Mesothelial cell of epicardium (in vitro differentiated cells): ENCODE measurements around the gene ZFYVE28. TPM values are rescaled to one million over a fixed set of nuclear protein-coding genes. Genes with fewer than 3 reads are reported as not detected.

Experiments
- DNase-seq, 2 experiments: peaks; one replicate each; pipeline ENCODE4 v3.0.0; 2021; ENCODE audit warnings: low spot score in 2 of 2; ENCODE audit not compliant: unreplicated experiment in 2 of 2
- H3K27ac Mint-ChIP-seq: 2 replicates; pipeline ENCODE4 v1.8.0; 2021; ENCODE audit warnings: mixed read lengths
- H3K27me3 Mint-ChIP-seq: 2 replicates; pipeline ENCODE4 v1.8.0; 2021; ENCODE audit warnings: low read depth, mixed read lengths
- H3K36me3 Mint-ChIP-seq: 2 replicates; pipeline ENCODE4 v1.8.0; 2021; ENCODE audit warnings: mixed read lengths
- H3K4me1 Mint-ChIP-seq: 2 replicates; pipeline ENCODE4 v1.8.0; 2021; ENCODE audit warnings: mixed read lengths
- H3K4me3 Mint-ChIP-seq: 2 replicates; pipeline ENCODE4 v1.8.0; 2021; ENCODE audit warnings: mild to moderate bottlenecking, moderate library complexity, mixed read lengths
- H3K9me3 Mint-ChIP-seq: 2 replicates; pipeline ENCODE4 v1.8.0; 2021; ENCODE audit warnings: mixed read lengths
- CTCF ChIP-seq: fragments of 200-600 bp; sonication (generic); IDR thresholded peaks from one replicate; pipeline ENCODE4 v1.5.0; 2021; ENCODE audit warnings: antibody characterized with exemption; ENCODE audit not compliant: unreplicated experiment
- total RNA-seq: library from RNA; stranded (reverse); gene quantifications from 3 replicates; pipeline ENCODE4 v1.2.1, GENCODE V29; 2021

ZFYVE28 gene
- total RNA-seq, 1 donor from 2014 or later, result 0.51 TPM

GRCh38 chr4:2378898-2379297 lies 39.5 kb downstream of the ZFYVE28 start:
- DNase-seq, result no peak
- no peaks in the 10 kb centered on the region for H3K4me1 Mint-ChIP-seq
- no peaks in the 10 kb centered on the region for H3K36me3 Mint-ChIP-seq
- no peak for TF ChIP-seq CTCF
- peaks cover 7% of the 10 kb centered on the region for H3K9me3 Mint-ChIP-seq
- H3K4me3 Mint-ChIP-seq, result no peak overlapping the region
- H3K27me3 Mint-ChIP-seq, result peaks cover 47% of the 10 kb centered on the region
- no peak overlapping the region for H3K27ac Mint-ChIP-seq

- peaks cover 51% of the 10 kb centered on the region for H3K27me3 Mint-ChIP-seq
Observed at GRCh38 chr4:2378401-2378800, 40.0 kb downstream of the ZFYVE28 start.

GRCh38 chr4:2377241-2377640 lies 41.2 kb downstream of the ZFYVE28 start:
- TF ChIP-seq CTCF, result no peak
- peaks cover 46% of the 10 kb centered on the region for H3K27me3 Mint-ChIP-seq

More at GRCh38 chr4:2378401-2378800, 40.0 kb downstream of the ZFYVE28 start:
- H3K27ac Mint-ChIP-seq, result no peak overlapping the region
- H3K9me3 Mint-ChIP-seq, result peaks cover 12% of the 10 kb centered on the region
- no peak for DNase-seq
- H3K4me1 Mint-ChIP-seq, result no peaks in the 10 kb centered on the region
- H3K36me3 Mint-ChIP-seq, result no peaks in the 10 kb centered on the region
- no peak for TF ChIP-seq CTCF
- no peak overlapping the region for H3K4me3 Mint-ChIP-seq

GRCh38 chr4:2375427-2375826 lies 43.0 kb downstream of the ZFYVE28 start:
- H3K27me3 Mint-ChIP-seq, result peaks cover 42% of the 10 kb centered on the region
- DNase-seq, result no peak
- no peaks in the 10 kb centered on the region for H3K4me1 Mint-ChIP-seq
- TF ChIP-seq CTCF, result no peak
- no peak overlapping the region for H3K27ac Mint-ChIP-seq
- H3K9me3 Mint-ChIP-seq, result peaks cover 7% of the 10 kb centered on the region
- no peaks in the 10 kb centered on the region for H3K36me3 Mint-ChIP-seq
- H3K4me3 Mint-ChIP-seq, result no peak overlapping the region

More at GRCh38 chr4:2377241-2377640, 41.2 kb downstream of the ZFYVE28 start:
- H3K4me1 Mint-ChIP-seq, result no peaks in the 10 kb centered on the region
- H3K36me3 Mint-ChIP-seq, result no peaks in the 10 kb centered on the region
- H3K9me3 Mint-ChIP-seq, result peaks cover 13% of the 10 kb centered on the region
- no peak for DNase-seq
- H3K4me3 Mint-ChIP-seq, result no peak overlapping the region
- no peak overlapping the region for H3K27ac Mint-ChIP-seq

- Mint-ChIP-seq H3K4me3 (no peak overlapping the region), H3K27ac (no peak overlapping the region), H3K9me3 (peaks cover 13% of the 10 kb centered on the region), H3K27me3 (peaks cover 29% of the 10 kb centered on the region), H3K36me3 (no peaks in the 10 kb centered on the region), H3K4me1 (no peaks in the 10 kb centered on the region)
- TF ChIP-seq CTCF, result no peak
- no peak for DNase-seq
Observed at GRCh38 chr4:2373532-2373931, 44.9 kb downstream of the ZFYVE28 start.

GRCh38 chr4:2372488-2373030 lies 45.9 kb downstream of the ZFYVE28 start:
- Mint-ChIP-seq H3K4me1 (no peaks in the 10 kb centered on the region), H3K27ac (no peak overlapping the region), H3K36me3 (no peaks in the 10 kb centered on the region), H3K27me3 (peaks cover 23% of the 10 kb centered on the region), H3K4me3 (no peak overlapping the region), H3K9me3 (peaks cover 13% of the 10 kb centered on the region)
- DNase-seq, result no peak
- no peak for TF ChIP-seq CTCF
